Activated CD4-positive, alpha-beta T cell treated with anti-CD3 and anti-CD28 coated beads for 4 hours (primary cell): ENCODE results near the gene COL4A4.

Source experiments
- DNase-seq, 2 donors: peaks; one replicate each; pipeline ENCODE4 v3.0.0-alpha.2; 2020

Gene COL4A4

DNA sequence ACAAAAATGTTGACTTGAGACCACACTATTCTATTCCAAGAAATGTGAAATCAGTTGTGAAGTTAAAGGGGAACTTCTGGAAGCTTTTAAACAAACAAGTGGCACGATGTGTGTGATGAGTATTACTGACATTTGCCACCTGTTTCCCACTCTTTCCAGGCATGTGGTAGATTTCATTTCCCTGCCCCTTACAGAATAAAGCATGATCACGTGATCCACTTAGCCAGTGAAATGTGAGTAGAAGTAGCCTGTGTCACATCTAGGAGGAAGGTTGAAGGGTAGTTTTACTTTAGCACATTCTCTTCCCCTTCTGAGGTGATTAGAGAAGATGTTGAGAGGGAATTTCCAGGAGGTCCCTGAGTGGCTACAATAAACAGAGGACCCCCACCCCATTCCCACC is 3.8 kb downstream of the COL4A4 start:
- DNase-seq: no peak

DNA sequence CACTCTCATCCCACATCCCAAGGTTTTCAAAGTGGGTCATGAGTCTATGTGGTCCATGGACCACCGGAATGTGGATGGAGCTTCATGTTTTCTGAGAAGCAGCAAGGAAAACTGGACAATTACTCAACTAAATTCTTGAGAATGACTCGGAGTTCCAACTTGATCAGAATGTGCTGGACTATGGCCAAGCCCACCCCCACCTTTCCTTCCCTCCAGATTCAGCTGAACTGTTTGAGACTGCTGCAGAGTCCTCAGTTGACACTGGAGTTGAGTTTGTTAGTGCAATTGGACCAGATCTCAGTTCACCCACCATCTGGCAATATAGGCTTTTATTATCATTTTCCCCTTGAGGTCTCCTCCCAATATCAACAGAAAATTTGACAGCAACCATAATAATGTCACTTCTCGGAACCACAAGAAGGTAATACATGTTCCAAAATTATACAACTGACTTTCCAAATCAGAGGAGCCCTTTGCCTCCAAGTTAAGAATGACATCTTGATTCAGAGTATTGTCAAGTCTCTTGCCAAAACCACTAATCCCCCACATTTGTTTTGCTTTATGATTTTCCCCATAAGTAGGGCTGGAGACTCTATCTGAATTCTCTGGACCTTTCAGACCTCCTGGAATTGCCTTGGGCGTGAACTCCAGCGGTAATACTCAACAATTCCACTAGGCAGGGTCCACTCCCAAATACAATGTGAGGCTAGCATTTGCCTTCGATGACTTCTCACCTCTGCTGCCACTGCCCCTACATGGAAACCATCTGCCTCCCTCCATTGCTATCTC is 8.8 kb downstream of the COL4A4 start:
- DNase-seq: no peak

DNA sequence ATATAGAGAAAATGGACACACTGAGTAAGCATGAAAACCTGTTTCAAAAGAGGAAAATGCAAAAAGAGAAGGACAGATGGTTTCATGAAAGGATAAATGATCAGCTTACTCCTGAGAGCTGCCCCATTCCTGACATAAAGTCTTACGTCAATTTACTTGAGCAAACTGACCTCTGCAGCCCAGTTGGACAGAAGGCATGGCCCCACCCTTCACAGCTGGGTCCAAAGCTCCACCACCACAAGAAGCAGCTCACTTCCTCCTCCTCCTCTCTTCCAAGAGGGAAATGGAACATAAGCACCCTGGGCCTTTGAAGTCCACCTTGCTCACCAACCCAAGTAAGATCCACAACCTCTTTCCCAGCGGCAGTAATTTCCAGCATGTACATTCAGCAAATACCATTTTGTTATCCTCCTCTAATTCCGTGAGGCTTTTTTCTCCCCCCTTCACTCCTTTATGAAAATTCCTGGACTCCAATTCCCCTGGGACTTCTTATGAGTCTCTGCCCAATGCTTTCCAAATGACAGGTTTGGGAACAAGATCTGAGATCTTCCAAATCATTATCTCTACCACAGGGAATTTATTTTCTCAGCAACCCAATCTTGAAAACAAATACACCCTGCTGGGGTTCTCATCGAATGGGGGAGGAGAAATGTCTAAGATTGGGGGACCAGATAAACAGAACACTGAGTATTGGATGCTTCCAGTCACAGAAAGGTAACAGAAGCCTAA is 10.1 kb downstream of the COL4A4 start:
- DNase-seq: no peak

DNA sequence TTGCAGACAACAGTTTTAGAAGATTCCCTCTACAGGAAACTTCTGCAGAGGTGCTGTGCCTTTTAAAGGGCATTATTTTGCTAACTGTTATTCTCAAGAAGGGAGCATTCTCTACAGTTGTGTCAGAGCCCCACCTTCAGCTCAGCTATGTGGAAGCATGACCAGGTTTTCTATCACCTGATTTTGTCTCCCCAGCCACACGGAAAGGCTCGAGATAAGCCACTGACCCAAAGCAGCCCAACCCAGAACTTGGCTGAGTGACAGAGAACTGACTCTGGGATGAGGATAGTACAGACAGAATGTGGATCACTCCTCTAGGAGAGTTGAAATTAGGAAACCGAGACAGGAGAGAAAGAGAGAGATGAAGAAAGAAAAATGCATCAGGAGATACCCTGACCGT is 10.7 kb downstream of the COL4A4 start:
- DNase-seq: no peak

DNA sequence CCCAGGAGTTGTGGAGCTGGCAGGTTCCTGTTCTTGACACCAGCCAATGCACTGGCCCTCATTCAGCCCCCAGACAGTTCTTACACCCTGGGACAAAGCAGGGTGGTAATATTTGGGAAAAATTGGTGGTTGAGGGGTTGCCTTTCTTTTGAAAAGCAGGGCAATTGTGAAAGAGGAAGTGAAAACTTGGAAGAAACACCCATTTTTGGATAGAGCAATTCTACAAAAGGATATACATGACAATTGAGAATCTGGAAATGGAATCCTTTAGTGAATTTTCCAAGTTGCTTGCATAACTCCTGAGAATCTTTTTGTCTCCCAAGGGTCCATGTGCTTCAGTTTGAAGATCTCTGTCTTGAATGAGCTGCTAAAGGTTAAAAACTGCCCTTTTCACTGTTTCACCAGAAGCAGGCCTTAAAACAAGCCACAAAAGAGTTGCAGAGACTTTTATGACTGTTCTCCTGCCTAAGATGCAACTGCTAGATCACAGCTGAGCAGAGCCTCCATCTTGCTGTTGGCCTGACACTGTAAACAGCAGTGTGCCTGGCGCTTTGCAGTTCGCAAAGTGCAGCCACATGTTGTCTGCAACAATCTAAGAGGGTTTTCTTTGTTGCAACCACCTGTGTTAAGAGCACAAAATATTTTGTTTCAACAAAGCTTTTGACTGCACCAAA is 11.8 kb downstream of the COL4A4 start:
- no peak for DNase-seq

DNA sequence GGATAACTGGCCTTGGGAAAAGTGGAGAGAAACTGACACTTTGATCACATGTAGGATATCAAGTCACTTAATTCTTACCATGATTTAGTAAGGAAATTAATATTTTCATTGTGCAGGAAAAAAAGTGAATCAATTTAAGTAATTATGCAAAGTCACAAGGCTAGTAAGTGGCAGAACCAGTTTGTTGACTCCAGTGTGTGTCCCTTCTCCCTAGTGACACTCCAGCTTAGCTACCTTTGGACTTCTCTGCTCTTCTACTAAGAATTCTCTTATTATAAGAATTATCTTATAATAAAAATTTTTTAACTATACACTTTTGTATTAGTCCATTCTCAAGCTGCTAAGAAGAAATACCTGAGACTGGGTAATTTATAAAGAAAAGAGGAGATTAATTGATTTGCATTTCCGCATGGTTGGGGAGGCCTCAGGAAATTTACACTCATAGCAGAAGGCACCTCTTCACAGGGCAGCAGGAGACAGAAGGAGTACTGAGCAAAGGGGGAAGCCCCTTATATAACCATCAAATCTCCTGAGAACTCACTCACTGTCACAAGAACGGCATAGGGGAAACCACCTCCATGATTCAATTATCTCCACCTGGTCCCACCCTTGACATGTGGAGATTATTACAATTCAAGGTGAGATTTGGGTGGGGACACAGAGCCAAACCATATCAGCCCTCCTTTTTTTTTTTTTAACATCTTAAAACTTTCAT is 13.6 kb downstream of the COL4A4 start:
- no peak for DNase-seq

DNA sequence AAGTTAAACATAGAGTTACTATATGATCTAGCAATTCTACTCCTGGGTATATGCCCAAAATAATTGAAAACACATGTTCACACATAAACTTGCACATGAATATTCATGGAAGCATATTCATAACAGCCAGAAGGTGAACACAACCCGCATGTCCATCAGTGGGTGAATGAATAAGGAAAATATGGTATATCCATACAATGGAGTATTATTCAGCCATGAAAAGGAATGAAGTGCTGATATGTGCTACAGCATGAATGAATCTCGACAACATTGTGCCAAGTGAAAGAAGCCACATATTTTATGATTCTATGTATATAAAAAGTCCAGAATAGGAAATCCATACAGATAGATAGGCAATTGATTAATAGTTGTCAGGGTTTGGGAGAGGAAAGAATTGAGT is 15.9 kb downstream of the COL4A4 start:
- no peak for DNase-seq

DNA sequence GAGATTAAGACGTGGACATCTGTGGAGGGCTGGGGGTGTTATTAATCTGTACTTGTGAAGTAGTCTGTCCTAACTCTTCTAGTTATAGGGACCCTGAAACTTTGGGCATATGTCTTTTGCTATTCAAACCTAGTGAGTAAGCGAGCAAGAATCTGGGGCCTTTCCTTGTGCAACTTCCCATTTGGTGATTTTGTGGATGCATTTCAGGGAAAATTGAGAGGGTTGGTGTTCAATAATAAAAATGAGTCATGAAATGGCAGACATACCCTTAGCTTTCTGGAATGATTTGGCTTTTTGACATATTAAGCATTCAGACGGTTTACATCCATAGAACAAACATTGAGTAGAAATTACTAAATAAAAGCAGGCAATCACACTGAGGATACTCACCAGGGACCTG is 17.0 kb downstream of the COL4A4 start:
- DNase-seq: no peak

DNA sequence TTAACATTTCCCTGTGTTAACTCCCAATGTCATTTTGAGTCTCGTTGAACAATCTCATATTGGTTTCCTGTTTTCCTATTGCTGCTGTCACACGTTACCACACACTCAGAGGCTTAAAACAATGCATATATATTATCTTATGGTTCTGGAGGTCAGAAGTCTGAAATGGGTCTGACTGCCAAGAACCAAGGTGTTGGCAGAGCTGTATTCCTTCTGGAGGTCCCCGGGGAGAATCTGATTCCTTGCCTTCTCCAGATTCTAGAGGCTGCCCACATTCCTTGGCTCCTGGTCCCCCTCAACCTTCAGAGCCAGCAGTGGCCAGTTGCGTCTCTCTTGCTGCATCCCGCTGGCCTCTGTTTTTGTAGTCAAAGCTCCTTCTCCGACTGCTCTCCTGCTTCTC is 17.5 kb downstream of the COL4A4 start:
- no peak for DNase-seq

DNA sequence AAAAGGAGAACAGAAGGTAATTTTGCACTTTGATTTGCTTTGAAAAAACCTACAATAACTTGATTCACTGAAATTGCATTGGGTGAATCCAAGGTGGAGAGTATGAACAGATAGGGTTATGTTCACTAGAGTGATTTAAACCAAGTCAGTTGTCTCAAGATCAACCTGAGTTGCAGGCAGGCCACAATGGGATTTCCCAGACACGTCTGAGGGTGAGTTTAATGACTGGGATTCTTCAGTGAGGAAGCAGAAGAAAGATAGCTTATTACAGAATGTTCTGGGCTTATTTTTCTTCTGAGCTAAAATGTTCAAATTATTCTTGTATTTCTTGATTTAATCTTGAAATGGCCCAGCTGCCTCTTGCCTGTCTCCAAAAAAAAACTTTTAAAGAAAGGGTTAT is 20.1 kb downstream of the COL4A4 start:
- no peak for DNase-seq

DNA sequence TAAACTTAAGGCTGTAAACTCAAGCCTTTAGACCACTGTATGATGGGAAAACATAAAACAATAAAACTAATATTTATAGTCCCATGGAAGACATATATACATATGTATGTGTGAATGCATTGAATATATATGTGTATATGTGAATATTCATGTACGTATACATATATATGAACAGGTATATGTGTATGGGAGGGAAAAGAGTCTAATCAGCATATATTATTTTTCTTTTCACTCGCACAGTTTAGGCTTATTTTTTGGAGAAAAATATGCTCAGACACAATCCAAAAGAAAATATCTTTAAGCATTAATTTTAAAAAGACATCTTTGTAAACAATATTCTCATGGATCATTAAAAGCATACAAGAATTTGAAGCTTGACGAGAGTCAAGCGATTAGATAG is 22.7 kb downstream of the COL4A4 start:
- DNase-seq: no peak

DNA sequence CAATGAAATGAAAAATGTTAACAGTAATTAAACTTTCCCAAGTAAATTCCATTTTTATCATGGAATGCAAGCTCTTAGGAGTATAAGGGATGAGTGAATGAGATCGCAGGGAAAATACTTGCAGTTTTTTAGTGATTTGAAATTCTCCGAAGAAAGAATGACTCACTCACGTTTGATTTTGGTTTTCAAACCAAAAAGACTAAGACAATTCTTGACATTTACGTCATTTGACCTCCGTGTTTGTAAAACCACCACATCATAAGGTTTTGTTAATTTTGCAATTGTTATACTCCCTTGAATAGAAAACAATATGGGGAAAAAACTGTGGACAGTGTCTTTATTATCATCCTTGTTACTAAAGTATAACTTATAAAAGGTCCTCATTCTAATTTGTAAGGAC is 29.4 kb downstream of the COL4A4 start:
- DNase-seq: no peak

DNA sequence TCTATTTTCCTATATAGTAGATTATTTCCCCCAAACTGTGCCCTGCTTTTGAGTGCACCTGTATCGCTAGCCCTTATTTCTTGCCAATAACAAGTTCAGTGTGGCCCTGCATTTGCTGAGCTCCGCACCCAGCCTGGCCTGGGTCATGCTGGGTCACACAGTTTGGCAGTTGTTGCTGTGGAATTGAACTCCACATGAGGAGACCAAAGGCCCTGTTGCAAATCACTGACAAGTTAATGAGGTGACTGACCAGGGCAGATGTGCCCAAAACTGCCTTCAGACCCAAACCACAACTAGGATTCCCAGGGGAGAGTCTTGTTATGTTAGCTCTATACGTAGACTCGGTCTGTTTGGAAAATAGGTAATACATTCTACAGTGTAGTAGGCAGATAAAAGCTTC is 31.0 kb downstream of the COL4A4 start:
- DNase-seq: no peak

DNA sequence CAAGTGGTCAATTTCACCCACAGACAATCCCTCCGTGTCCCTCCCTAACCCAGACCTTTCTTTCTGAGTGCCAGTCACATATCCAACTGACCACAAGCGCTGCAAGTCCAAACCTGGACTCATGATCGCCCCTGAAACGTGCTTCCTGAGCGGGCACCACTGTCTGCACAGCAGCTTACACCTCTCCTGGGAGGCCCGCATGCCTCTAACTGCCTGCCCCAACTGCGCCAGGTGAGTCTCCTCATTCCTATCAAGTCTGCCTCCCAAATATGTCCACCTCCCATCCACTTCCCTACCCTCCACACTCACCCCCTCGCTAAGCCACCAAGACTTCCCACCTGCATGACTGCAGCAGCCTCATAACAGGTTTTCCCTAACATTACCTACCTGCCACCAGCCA is 33.4 kb downstream of the COL4A4 start:
- DNase-seq: no peak

DNA sequence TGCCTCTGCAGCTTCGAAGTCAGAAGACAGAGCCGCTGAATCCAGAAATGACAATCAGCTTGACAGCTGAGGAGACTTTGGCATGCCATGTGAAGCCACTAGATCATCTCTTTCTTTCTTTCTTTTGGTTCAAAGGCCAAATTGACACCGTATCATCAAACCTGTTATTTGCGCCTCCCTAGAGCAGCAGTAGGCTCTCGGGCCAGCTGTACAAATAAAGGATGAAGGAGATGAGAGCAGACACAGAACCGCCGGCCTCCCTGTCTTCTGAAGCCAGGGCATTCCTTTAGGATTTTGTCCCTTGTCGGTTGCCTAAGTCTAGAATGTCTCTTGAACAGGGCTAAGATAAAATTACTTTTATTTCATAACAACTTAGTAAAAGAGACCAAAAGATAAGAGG is 36.8 kb downstream of the COL4A4 start:
- DNase-seq: no peak

DNA sequence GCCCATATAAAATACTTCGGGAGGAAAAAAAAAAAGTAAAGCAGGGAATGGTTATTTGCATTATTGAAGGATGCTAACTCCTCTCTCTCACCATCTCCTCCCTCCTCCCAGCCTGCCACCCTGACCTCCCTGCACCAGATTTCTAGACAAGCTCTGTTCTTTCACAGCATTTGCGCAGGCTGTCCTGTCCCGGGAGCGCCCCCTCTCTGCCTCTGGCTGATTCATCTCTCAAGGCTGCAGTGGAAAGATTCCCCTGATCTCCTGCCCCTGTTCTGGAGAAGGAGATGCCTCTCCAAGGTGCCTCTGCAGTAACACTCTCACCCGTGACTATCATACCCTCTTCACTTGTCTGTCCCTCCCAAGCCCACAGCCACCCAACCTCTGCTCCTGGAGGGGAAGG is 38.5 kb downstream of the COL4A4 start:
- no peak for DNase-seq

DNA sequence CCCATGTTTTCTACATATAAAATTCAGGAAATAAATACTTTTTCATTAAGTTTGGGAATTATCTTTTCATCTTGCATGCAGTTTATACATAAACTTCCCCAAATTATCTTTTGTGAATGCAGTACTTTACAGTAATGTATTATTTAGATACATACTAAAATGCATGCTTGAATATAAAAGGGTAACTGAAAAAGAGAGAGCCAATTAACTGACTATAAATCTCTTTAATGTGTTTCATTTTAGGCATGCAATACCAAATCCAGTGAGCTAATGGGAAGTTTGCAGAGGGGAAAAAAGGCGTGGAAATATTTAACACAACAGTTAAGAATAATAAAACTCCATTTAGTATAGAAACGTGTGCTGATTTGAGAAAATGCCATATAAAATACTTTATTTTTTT is 39.2 kb downstream of the COL4A4 start:
- no peak for DNase-seq

DNA sequence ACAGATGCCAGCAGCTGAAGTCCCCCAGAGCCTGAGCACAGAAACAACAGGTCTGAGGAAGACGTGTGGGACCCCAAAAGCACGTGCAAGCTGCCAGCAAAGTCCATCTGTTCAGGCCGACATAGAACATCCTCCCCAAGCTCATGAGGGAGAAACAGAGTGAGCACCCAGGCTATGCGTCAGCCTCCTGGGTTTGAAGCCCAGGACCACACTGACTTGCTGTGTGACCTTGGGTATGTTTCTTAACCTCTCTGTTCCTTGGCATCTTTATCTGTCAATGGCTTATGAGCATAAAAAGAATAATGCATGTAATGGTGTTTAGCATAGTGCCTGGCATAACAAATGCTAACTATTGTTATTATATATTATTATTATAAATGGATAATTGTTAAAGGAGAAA is 40.3 kb downstream of the COL4A4 start:
- no peak for DNase-seq

DNA sequence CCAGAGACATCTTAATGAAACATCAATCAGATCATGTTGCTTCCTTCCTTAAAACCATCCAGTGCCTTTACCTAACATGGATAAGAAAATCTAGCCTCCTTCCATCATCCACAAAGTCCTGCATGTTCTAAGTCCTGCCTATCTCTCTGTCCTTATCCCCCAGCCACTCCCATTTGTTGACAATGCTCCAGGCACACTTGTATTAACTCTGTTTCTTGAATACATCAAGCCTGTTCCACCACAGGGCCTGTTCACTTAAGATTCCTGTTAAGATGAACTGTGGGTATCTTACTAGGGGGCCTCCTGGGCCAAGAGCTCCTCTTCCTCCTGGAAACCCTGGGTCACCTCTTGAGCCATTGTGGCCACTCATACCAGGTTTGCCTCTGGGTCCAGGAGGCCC is 45.7 kb downstream of the COL4A4 start:
- no peak for DNase-seq

DNA sequence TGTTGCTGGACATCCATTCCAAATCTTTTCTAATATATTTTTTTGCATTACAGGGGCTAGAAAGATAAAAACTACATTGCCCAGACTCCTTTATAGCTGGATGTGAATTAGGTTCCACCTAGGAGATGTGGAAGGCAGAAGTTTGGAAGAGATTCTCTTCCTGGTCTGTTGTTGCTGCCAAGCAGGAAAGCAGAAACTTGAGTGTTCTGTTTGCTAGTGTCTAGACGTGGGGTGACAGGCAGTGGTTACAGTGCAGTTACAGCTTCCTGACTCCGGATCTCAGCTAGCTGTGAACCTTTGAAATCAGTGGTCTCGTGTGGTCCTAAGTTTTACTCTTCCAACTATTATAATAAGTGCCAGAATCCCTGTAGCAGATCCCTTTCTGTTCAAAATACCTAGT is 46.2 kb downstream of the COL4A4 start:
- DNase-seq: no peak

DNA sequence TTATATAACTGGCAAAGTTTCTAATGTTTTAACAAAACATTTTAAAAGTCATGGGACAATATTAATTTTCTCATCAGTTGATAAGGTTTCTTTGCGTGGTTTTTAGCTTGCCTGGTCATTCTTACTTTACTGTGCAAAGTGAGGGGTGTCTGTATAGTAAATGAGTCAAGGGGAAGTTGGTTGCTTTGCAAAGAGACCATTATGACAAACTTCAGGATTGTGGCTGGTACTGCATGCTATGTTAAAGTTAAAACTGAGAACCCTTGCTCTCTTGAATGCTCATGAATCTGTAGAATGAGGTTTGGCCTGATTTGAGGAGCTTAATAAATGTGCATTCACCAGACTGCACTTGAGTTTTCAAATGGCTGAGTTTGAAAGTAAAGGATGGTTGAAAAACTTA is 47.0 kb downstream of the COL4A4 start:
- DNase-seq: no peak

DNA sequence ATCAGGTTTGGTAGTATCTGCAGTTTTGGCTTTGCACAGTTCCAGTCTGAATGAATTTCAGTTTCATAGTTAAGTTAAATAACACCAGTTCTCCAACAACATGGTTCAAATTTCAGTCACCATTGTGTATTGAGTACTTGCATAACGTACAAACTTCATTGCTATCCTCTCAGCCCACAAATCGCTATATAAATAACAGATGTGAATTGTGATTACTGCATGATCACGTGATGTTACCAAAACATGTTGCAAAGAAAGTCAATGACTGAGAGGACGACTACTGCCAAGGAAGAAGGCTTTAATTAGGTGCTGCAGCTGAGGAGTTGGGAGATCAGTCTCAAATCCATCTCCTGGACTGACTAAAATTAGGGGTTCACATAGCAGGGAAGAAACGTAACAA is 48.2 kb downstream of the COL4A4 start:
- no peak for DNase-seq
